Measurements from ENCODE around the gene OPRD1. TPM values are rescaled to one million over a fixed set of nuclear protein-coding genes. Genes with fewer than 3 reads are reported as not detected.

The OPRD1 gene
- total and polyA plus RNA-seq, 8 donors, result 0.03 to 0.37 TPM; not detected in 6

GRCh38 chr1:28796352-28797211 is 15.4 kb upstream of the OPRD1 start:
- DNase-seq, result no peak
- intact Hi-C loops (cut with DNase I; ENCODE audit: low total_unique reads), result no loop called here
- H3K27ac ChIP-seq, result no peak overlapping the region
- no peaks in the 10 kb centered on the region for H3K9me3 ChIP-seq
- WGBS, 5 donors, result 51 to 63% (median 60%) methylated on average over 18 of the region's 18 CpGs
- peaks cover 0 to 25% (median 0%) of the 10 kb centered on the region in 3 donors for H3K27me3 ChIP-seq
- H3K4me3 ChIP-seq, result no peak overlapping the region
- H3K36me3 ChIP-seq, result no peaks in the 10 kb centered on the region
- TF ChIP-seq POLR2A (IDR thresholded peaks at IDR 0.05) (no peak), CTCF (IDR thresholded peaks at IDR 0.05) (no peak), EP300 (IDR thresholded peaks at IDR 0.05) (no peak), POLR2AphosphoS5 (IDR thresholded peaks at IDR 0.05) (no peak)
- no peaks in the 10 kb centered on the region for H3K4me1 ChIP-seq

- no peaks in the 10 kb centered on the region for H3K36me3 ChIP-seq
- TF ChIP-seq POLR2A (IDR thresholded peaks at IDR 0.05), result no peak
- no peak for TF ChIP-seq POLR2AphosphoS5 (IDR thresholded peaks at IDR 0.05)
- DNase-seq, result no peak
- H3K27ac ChIP-seq, result no peak overlapping the region
- WGBS, 5 donors, result 40 to 53% (median 47%) methylated on average over 3 of the region's 3 CpGs
- H3K4me1 ChIP-seq, result no peaks in the 10 kb centered on the region
- H3K27me3 ChIP-seq, result peaks cover 0 to 20% (median 0%) of the 10 kb centered on the region in 3 donors
- intact Hi-C loops (cut with DNase I; ENCODE audit: low total_unique reads), result no loop called here
- H3K9me3 ChIP-seq, result no peaks in the 10 kb centered on the region
- H3K4me3 ChIP-seq, result no peak overlapping the region
These were observed 11.6 kb upstream of the OPRD1 start for GRCh38 chr1:28800324-28800723.

GRCh38 chr1:28801461-28801860 is 10.5 kb upstream of the OPRD1 start:
- no peak for TF ChIP-seq EP300 (IDR thresholded peaks at IDR 0.05)
- TF ChIP-seq CTCF (IDR thresholded peaks at IDR 0.05), result no peak
- no peak for TF ChIP-seq POLR2AphosphoS5 (IDR thresholded peaks at IDR 0.05)
- no peak for TF ChIP-seq POLR2A (IDR thresholded peaks at IDR 0.05)
- Histone ChIP-seq H3K27me3 (peaks cover 0 to 13% (median 0%) of the 10 kb centered on the region in 3 donors), H3K27ac (no peak overlapping the region), H3K4me1 (no peaks in the 10 kb centered on the region), H3K36me3 (no peaks in the 10 kb centered on the region), H3K4me3 (no peak overlapping the region), H3K9me3 (no peaks in the 10 kb centered on the region)
- 76 to 87% (median 86%) methylated on average over 5 to 6 of the region's 6 CpGs for WGBS, 5 donors
- DNase-seq, result no peak
- intact Hi-C loops (cut with DNase I; ENCODE audit: low total_unique reads), result no loop called here

- H3K27ac ChIP-seq, result no peak overlapping the region
- DNase-seq, result no peak
- no peak for TF ChIP-seq POLR2AphosphoS5 (IDR thresholded peaks at IDR 0.05)
- TF ChIP-seq POLR2A (IDR thresholded peaks at IDR 0.05), result no peak
- no peak for TF ChIP-seq CTCF (IDR thresholded peaks at IDR 0.05)
- TF ChIP-seq EP300 (IDR thresholded peaks at IDR 0.05), result no peak
- H3K27me3 ChIP-seq, result peaks cover 0 to 14% (median 0%) of the 10 kb centered on the region in 3 donors
- intact Hi-C loops (cut with DNase I; ENCODE audit: low total_unique reads), result no loop called here
- H3K4me1 ChIP-seq, result no peaks in the 10 kb centered on the region
- H3K36me3 ChIP-seq, result no peaks in the 10 kb centered on the region
- WGBS, 5 donors, result 68 to 80% (median 75%) methylated on average over 5 of the region's 5 CpGs
- H3K4me3 ChIP-seq, result no peak overlapping the region
- H3K9me3 ChIP-seq, result no peaks in the 10 kb centered on the region
These were observed 8.9 kb upstream of the OPRD1 start for GRCh38 chr1:28803051-28803450.

GRCh38 chr1:28803662-28804061 is 8.3 kb upstream of the OPRD1 start:
- no peak for TF ChIP-seq CTCF (IDR thresholded peaks at IDR 0.05)
- no peak for TF ChIP-seq POLR2A (IDR thresholded peaks at IDR 0.05)
- TF ChIP-seq POLR2AphosphoS5 (IDR thresholded peaks at IDR 0.05), result no peak
- TF ChIP-seq EP300 (IDR thresholded peaks at IDR 0.05), result no peak
- Histone ChIP-seq H3K36me3 (no peaks in the 10 kb centered on the region), H3K27ac (no peak overlapping the region), H3K4me3 (no peak overlapping the region), H3K9me3 (no peaks in the 10 kb centered on the region), H3K4me1 (no peaks in the 10 kb centered on the region), H3K27me3 (peaks cover 0 to 19% (median 0%) of the 10 kb centered on the region in 3 donors)
- intact Hi-C loops (cut with DNase I; ENCODE audit: low total_unique reads), result no loop called here
- no peak for DNase-seq
- WGBS, 5 donors, result 94 to 98% (median 96%) methylated on average over 3 of the region's 3 CpGs

All from stomach (tissue), 9 donors.